ENCODE data around the gene KHDC4. TPM values are rescaled to one million over a fixed set of nuclear protein-coding genes. Genes with fewer than 3 reads are reported as not detected.

The KHDC4 gene
- total RNA-seq, 3 donors from 2014 or later (not counting 1 experiment from before 2014, with no cell fraction given), result 61.9 to 101 (median 85.9) TPM

- peak overlapping the region; percentile 79 for H3K27ac ChIP-seq (ENCODE audit: low read length)
- peaks cover 57% of the 10 kb centered on the region for H3K4me1 ChIP-seq (ENCODE audit: control insufficient read depth, insufficient read depth, low read length)
- no peaks in the 10 kb centered on the region for H3K9me3 ChIP-seq (ENCODE audit: control insufficient read depth, insufficient read depth, low read length)
- H3K27me3 Mint-ChIP-seq (ENCODE audit: low read depth in 2 of 2), result no peaks in the 10 kb centered on the region
- TF ChIP-seq, protein P1, sequence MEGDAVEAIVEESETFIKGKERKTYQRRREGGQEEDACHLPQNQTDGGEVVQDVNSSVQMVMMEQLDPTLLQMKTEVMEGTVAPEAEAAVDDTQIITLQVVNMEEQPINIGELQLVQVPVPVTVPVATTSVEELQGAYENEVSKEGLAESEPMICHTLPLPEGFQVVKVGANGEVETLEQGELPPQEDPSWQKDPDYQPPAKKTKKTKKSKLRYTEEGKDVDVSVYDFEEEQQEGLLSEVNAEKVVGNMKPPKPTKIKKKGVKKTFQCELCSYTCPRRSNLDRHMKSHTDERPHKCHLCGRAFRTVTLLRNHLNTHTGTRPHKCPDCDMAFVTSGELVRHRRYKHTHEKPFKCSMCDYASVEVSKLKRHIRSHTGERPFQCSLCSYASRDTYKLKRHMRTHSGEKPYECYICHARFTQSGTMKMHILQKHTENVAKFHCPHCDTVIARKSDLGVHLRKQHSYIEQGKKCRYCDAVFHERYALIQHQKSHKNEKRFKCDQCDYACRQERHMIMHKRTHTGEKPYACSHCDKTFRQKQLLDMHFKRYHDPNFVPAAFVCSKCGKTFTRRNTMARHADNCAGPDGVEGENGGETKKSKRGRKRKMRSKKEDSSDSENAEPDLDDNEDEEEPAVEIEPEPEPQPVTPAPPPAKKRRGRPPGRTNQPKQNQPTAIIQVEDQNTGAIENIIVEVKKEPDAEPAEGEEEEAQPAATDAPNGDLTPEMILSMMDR (IDR thresholded peaks at IDR 0.05), result no peak
- H3K27ac Mint-ChIP-seq, result peak overlapping the region; percentile 90 to 94
- H3K9me3 Mint-ChIP-seq, result no peaks in the 10 kb centered on the region
- peaks cover 4% of the 10 kb centered on the region for H3K36me3 ChIP-seq (ENCODE audit: control insufficient read depth, insufficient read depth, low read length)
- H3K36me3 Mint-ChIP-seq, result no peaks in the 10 kb centered on the region
- DNase-seq (peak in 1 of 2 donors; percentile 70), ATAC-seq (peak; percentile 37 to 54 (median 38))
- intact Hi-C loops (cut with micrococcal nuclease), result loop anchor here (2.0 kb wide), 1 partner anchor 15 kb away; no protein-coding TSS in a partner anchor
- 29% methylated on average over 6 of the region's 6 CpGs for WGBS (ENCODE audit: insufficient coverage)
- no peaks in the 10 kb centered on the region for H3K27me3 ChIP-seq (ENCODE audit: control insufficient read depth, insufficient read depth, low read length)
- H3K4me3 Mint-ChIP-seq, result peak overlapping the region; percentile 92
- peaks cover 42 to 55% of the 10 kb centered on the region in 2 donors for H3K4me1 Mint-ChIP-seq
- no peak overlapping the region for H3K4me3 ChIP-seq (ENCODE audit: low read length)
Observed at GRCh38 chr1:155981266-155982088, 47.3 kb upstream of the KHDC4 start.

GRCh38 chr1:155979597-155980343 lies 45.6 kb upstream of the KHDC4 start:
- H3K27me3 ChIP-seq (ENCODE audit: control insufficient read depth, insufficient read depth, low read length), result no peaks in the 10 kb centered on the region
- H3K27ac Mint-ChIP-seq, result peak overlapping the region; percentile 90 to 94
- 8% methylated on average over 4 of the region's 4 CpGs for WGBS (ENCODE audit: insufficient coverage)
- peaks cover 72% of the 10 kb centered on the region for H3K4me1 ChIP-seq (ENCODE audit: control insufficient read depth, insufficient read depth, low read length)
- peak overlapping the region; percentile 96 for H3K4me3 ChIP-seq (ENCODE audit: low read length)
- H3K36me3 Mint-ChIP-seq, result no peaks in the 10 kb centered on the region
- H3K4me3 Mint-ChIP-seq, result peak overlapping the region; percentile 92
- ATAC-seq (peak in 1 of 3 donors; percentile 19), DNase-seq (peak in 1 of 2 donors; percentile 33)
- no peaks in the 10 kb centered on the region for H3K9me3 Mint-ChIP-seq
- peak overlapping the region; percentile 79 for H3K27ac ChIP-seq (ENCODE audit: low read length)
- intact Hi-C loops (cut with micrococcal nuclease), result loop anchor here (2.0 to 5.0 kb wide), 3 partner anchors 13 to 122 kb away; partner anchors contain the start of genes GON4L, RIT1 and SYT11
- no peaks in the 10 kb centered on the region for H3K27me3 Mint-ChIP-seq (ENCODE audit: low read depth in 2 of 2)
- H3K36me3 ChIP-seq (ENCODE audit: control insufficient read depth, insufficient read depth, low read length), result peaks cover 4% of the 10 kb centered on the region
- TF ChIP-seq, protein P1 (IDR thresholded peaks at IDR 0.05), result no peak
- H3K4me1 Mint-ChIP-seq, result peaks cover 60 to 72% of the 10 kb centered on the region in 2 donors
- no peaks in the 10 kb centered on the region for H3K9me3 ChIP-seq (ENCODE audit: control insufficient read depth, insufficient read depth, low read length)

GRCh38 chr1:155978973-155979429 lies 44.8 kb upstream of the KHDC4 start:
- TF ChIP-seq, protein P1 (IDR thresholded peaks at IDR 0.05), result no peak
- Mint-ChIP-seq H3K27ac (peak overlapping the region; percentile 90 to 94), H3K4me3 (peak overlapping the region; percentile 92), H3K27me3 (ENCODE audit: low read depth in 2 of 2) (no peaks in the 10 kb centered on the region), H3K36me3 (no peaks in the 10 kb centered on the region), H3K9me3 (no peaks in the 10 kb centered on the region), H3K4me1 (peaks cover 67 to 80% of the 10 kb centered on the region in 2 donors)
- peak overlapping the region; percentile 79 for H3K27ac ChIP-seq (ENCODE audit: low read length)
- intact Hi-C loops (cut with micrococcal nuclease), result loop anchor here (5.0 kb wide), 2 partner anchors 67 to 122 kb away; partner anchors contain the start of genes GON4L, RIT1 and SYT11
- DNase-seq (peak in 1 of 2 donors; percentile 47), ATAC-seq (no peak)
- WGBS (ENCODE audit: insufficient coverage), result 4% methylated on average over 6 of the region's 8 CpGs
- peak overlapping the region; percentile 96 for H3K4me3 ChIP-seq (ENCODE audit: low read length)
- no peaks in the 10 kb centered on the region for H3K27me3 ChIP-seq (ENCODE audit: control insufficient read depth, insufficient read depth, low read length)
- peaks cover 80% of the 10 kb centered on the region for H3K4me1 ChIP-seq (ENCODE audit: control insufficient read depth, insufficient read depth, low read length)
- no peaks in the 10 kb centered on the region for H3K9me3 ChIP-seq (ENCODE audit: control insufficient read depth, insufficient read depth, low read length)
- peaks cover 4% of the 10 kb centered on the region for H3K36me3 ChIP-seq (ENCODE audit: control insufficient read depth, insufficient read depth, low read length)
